Omental fat pad (tissue), 4 donors: Measurements from ENCODE around the gene CDH22. TPM values are rescaled to one million over a fixed set of nuclear protein-coding genes. Genes with fewer than 3 reads are reported as not detected.

Experiments used
- ATAC-seq: fragments of 150-250 bp; one replicate; pipeline ENCODE4 v1.9.1; 2016; ENCODE audit warnings: mild to moderate bottlenecking, moderate library complexity; ENCODE audit not compliant: low FRiP score
- DNase-seq: peaks from one replicate; pipeline ENCODE4 v3.0.0-alpha.2; 2019; ENCODE audit warnings: low spot score
- CTCF ChIP-seq, 3 donors: fragments of 450-650 bp; IDR thresholded peaks; one replicate each; pipeline ENCODE4 v1.5.1; 2016 to 2017; ENCODE audit warnings: antibody characterized with exemption in 3 of 3, mild to moderate bottlenecking in 3 of 3, moderate library complexity in 2 of 3
- total RNA-seq, 4 donors: library from RNA; depleted of rRNA; stranded (reverse); fragments of >200 nt; gene quantifications; one replicate each; pipeline ENCODE4 v1.1.0, GENCODE V29; 2016

CDH22 gene
- total RNA-seq, 4 donors from 2014 or later, result 0.24 to 0.46 (median 0.31) TPM

DNA sequence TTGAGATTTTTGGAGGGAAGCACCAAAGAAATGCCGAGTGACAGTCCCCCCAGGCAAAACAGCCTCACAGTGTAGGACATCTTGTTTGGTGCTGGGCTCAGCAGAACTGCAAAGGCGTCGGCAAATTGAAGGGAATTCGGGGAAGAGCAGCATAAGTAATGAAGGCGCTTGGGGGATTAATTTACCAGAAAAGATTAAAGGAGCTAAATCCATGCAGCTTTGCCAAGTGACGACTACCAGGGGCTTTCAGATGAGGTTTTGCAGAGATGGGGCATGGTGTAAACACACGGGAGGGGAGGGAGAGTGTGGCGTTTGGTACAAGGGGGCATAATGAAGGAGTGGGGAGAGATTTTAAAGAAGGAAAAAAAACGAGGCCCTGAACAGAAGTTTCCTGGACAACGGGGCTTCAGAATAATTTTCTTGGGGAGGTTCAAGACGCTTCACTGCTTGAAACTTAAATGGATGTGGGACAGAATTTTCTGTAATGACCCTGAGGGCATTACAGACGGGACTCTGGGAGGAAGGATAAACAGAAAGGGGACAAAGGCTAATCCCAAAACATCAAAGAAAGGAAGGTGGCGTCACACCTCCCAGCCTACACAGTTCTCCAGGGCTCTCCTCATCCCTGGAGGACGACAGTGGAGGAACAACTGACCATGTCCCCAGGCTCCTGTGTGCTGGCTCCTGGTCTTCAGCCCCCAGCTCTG is 45.4 kb upstream of the CDH22 start:
- TF ChIP-seq CTCF (IDR thresholded peaks at IDR 0.05), result no peak
- ATAC-seq (no peak), DNase-seq (no peak)

DNA sequence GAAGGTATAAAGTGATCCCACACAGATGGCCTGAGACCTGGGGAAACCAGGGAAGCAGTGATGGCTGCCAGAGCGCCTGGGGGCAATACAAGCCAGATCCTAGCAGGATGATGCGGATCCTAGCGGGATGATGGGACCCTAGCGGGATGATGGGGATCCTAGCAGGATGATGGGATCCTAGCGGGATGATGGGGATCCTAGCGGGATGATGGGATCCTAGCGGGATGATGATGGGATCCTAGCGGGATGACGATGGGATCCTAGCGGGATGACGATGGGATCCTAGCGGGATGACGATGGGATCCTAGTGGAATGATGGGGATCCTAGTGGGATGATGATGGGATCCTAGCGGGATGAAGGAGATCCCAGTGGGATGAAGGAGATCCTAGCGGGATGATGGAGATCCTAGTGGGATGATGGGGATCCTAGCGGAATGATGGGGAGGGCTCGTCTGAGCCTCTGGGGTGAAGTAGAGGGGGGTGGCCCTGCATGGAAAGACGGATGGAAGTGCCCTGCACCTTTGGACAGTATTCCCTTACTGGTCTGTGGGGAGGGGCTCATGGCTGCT is 44.2 kb upstream of the CDH22 start:
- no peak for TF ChIP-seq CTCF (IDR thresholded peaks at IDR 0.05)
- ATAC-seq (no peak), DNase-seq (no peak)

- DNase-seq (no peak), ATAC-seq (no peak)
- TF ChIP-seq CTCF (IDR thresholded peaks at IDR 0.05), result no peak
Measured at GRCh38 chr20:46351357-46352058, 43.2 kb upstream of the CDH22 start.

DNA sequence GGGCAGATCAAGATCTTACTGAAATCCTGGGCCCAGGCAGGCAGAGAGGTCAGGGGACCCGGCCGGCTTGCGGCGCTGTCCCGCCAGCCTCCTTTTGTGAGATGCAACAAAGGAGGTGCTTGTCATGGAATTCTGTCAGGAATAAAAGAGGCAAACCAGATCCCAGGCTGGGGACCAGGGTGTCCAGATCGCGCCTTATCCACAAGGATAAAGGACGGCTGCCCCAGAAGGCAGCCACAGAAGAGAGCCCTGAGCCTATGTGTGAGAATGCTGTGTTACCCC is 42.6 kb upstream of the CDH22 start:
- no peak for DNase-seq
- no peak for TF ChIP-seq CTCF (IDR thresholded peaks at IDR 0.05)
- ATAC-seq, result no peak

DNA sequence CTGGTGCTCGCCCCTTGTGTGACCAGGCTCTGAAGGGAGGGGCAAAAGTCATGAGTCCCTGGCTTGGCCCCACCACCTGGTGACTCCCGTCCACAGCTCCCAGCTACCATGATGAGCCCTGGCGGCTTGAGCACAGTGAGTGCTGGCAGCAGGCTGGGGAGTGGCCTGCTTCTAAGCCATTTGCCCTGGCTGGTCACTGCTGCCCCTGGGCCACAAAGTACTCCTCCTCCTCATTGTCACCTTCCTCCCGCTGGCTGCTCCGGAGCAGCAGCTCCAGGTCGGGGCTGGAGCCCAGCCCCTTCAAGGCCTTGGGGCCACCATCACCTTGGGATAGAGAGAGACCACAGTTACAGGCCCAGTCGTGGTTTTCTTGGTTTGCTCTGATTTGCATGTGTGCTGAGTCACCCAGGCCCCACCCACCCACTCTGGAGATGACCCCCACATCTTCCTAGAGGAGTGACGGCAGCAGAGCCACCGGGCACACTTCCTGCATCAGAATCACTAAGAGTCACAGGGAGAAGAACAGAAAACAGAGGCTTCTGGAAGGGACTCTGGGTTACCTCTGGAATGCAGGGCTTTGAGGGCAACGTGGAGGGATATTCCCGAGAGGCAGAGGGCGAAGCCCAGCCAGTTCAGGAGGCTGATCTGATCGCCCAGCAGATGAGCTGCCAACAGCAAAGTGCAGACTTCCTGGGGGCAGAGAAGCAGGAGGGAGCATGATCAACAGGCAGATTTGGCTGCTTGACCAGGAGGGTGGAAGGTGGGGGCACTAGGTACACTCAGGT is 42.1 kb upstream of the CDH22 start:
- ATAC-seq (no peak), DNase-seq (no peak)
- TF ChIP-seq CTCF (IDR thresholded peaks at IDR 0.05), result no peak

DNA sequence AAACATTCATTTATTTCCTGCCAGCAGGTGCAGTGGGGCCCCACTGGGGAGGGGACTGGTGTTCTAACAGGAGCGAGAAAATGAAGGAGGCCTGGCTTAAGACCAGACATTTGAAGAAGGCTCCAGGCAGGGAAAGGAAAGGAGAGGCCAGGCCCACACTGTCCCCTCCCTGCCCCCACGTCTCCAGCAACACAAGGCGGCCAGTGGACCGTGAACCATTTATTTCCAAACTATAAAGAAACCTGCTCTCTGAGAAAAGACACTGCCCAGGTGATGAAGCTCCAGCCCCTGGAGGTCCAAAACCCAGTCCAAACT is 41.4 kb upstream of the CDH22 start:
- no peak for DNase-seq
- TF ChIP-seq CTCF (IDR thresholded peaks at IDR 0.05), result no peak
- ATAC-seq, result no peak
